Neuronal stem cell (in vitro differentiated cells): ENCODE results near the gene SFXN4.

Experiments used
- DNase-seq: peaks from one replicate; pipeline ENCODE4 v3.0.0-alpha.2; 2013; ENCODE audit warnings: low spot score
- H2AFZ ChIP-seq: one replicate; pipeline ENCODE4 v1.6.1; 2013; ENCODE audit warnings: mild to moderate bottlenecking, low read length, inconsistent platforms
- H2AK5ac ChIP-seq: 2 replicates; pipeline ENCODE4 v1.6.1; 2013; ENCODE audit warnings: low read depth, mild to moderate bottlenecking, inconsistent platforms, low read length, moderate library complexity, mixed read lengths
- H2BK120ac ChIP-seq: 2 replicates; pipeline ENCODE4 v1.6.1; 2013; ENCODE audit warnings: low read depth, mild to moderate bottlenecking, inconsistent platforms, low read length, moderate library complexity, mixed read lengths
- H2BK12ac ChIP-seq: one replicate; pipeline ENCODE4 v1.6.1; 2013; ENCODE audit warnings: low read length, inconsistent platforms
- H2BK15ac ChIP-seq: 2 replicates; pipeline ENCODE4 v1.6.1; 2013; ENCODE audit warnings: mild to moderate bottlenecking, low read length, inconsistent platforms, mixed read lengths
- H2BK5ac ChIP-seq: one replicate; pipeline ENCODE4 v1.6.1; 2013; ENCODE audit warnings: inconsistent platforms, mild to moderate bottlenecking, low read length, moderate library complexity
- H3K14ac ChIP-seq: one replicate; pipeline ENCODE4 v1.6.1; 2013; ENCODE audit warnings: low read length, inconsistent platforms
- H3K18ac ChIP-seq: 2 replicates; pipeline ENCODE4 v1.6.1; 2013; ENCODE audit warnings: low read length, inconsistent platforms
- H3K23ac ChIP-seq: 2 replicates; pipeline ENCODE4 v1.6.1; 2013; ENCODE audit warnings: low read depth, mild to moderate bottlenecking, mixed read lengths, low read length, inconsistent platforms; ENCODE audit not compliant: poor library complexity
- H3K27ac ChIP-seq: replicated peaks from 3 replicates; pipeline ENCODE4 v1.5.1; 2013; ENCODE audit warnings: low read length, inconsistent platforms
- H3K27me3 ChIP-seq, 3 experiments: 2 replicates each; pipeline ENCODE4 v1.6.1; 2013; ENCODE audit warnings: low read length in 3 of 3, mild to moderate bottlenecking in 2 of 3, inconsistent platforms in 1 of 3, low read depth in 1 of 3, mixed read lengths in 1 of 3, moderate library complexity in 1 of 3; ENCODE audit not compliant: control insufficient read depth in 3 of 3, insufficient read depth in 3 of 3
- H3K36me3 ChIP-seq, 2 donors: replicated peaks in 1 of 2; 2 replicates each; pipeline ENCODE4 v1.6.1; 2013; ENCODE audit warnings: low read length in 2 of 2; ENCODE audit not compliant: control insufficient read depth in 2 of 2, insufficient read depth in 2 of 2
- H3K4ac ChIP-seq: 2 replicates; pipeline ENCODE4 v1.6.1; 2013; ENCODE audit warnings: inconsistent platforms, mild to moderate bottlenecking, low read length, moderate library complexity
- H3K4me1 ChIP-seq, 2 donors: 1 replicate in 1 of 2; 2 replicates in 1 of 2; pipeline ENCODE4 v1.6.1; 2013; ENCODE audit warnings: low read length in 2 of 2, low read depth in 1 of 2; ENCODE audit not compliant: control insufficient read depth in 2 of 2, insufficient read depth in 1 of 2
- H3K4me2 ChIP-seq: one replicate; pipeline ENCODE4 v1.6.1; 2013; ENCODE audit warnings: mild to moderate bottlenecking, low read length, inconsistent platforms; ENCODE audit not compliant: insufficient read depth, poor library complexity, severe bottlenecking
- H3K4me3 ChIP-seq, 2 donors: 2 replicates each; pipeline ENCODE4 v1.5.1; 2013; ENCODE audit warnings: low read length in 2 of 2, mild to moderate bottlenecking in 2 of 2, inconsistent platforms in 1 of 2, moderate library complexity in 1 of 2
- H3K79me1 ChIP-seq: one replicate; pipeline ENCODE4 v1.6.1; 2013; ENCODE audit warnings: low read depth, mild to moderate bottlenecking, inconsistent platforms, low read length, moderate library complexity
- H3K9ac ChIP-seq: one replicate; pipeline ENCODE4 v1.6.1; 2013; ENCODE audit warnings: mild to moderate bottlenecking, low read depth, low read length, inconsistent platforms; ENCODE audit not compliant: poor library complexity
- H3K9me3 ChIP-seq, 2 donors: replicated peaks in 1 of 2; 2 replicates each; pipeline versions ENCODE3 to v1.6.1; 2013; ENCODE audit warnings: low read length in 2 of 2, mild to moderate bottlenecking in 2 of 2, inconsistent platforms in 1 of 2, low read depth in 1 of 2, mixed read lengths in 1 of 2, moderate library complexity in 1 of 2; ENCODE audit not compliant: control insufficient read depth in 2 of 2, insufficient read depth in 1 of 2
- H4K8ac ChIP-seq: one replicate; pipeline ENCODE4 v1.6.1; 2013; ENCODE audit warnings: low read depth, mild to moderate bottlenecking, inconsistent platforms, low read length, moderate library complexity
- H4K91ac ChIP-seq: one replicate; pipeline ENCODE4 v1.6.1; 2013; ENCODE audit warnings: low read length, low read depth, mild to moderate bottlenecking, inconsistent platforms; ENCODE audit not compliant: poor library complexity
- WGBS, 2 donors: extraction: QIAGEN DNeasy Blood & Tissue Kit; methylation state at CpG; one replicate each; pipeline ENCODE4 v1.1.7; 2013; ENCODE audit warnings: missing lambda C conversion rate in 2 of 2, mixed read lengths in 1 of 2; ENCODE audit not compliant: insufficient read length in 2 of 2, insufficient replicate concordance in 1 of 2; ENCODE audit errors: extremely low coverage in 2 of 2; 5-methylcytosine and 5-hydroxymethylcytosine counted together

Gene SFXN4

DNA sequence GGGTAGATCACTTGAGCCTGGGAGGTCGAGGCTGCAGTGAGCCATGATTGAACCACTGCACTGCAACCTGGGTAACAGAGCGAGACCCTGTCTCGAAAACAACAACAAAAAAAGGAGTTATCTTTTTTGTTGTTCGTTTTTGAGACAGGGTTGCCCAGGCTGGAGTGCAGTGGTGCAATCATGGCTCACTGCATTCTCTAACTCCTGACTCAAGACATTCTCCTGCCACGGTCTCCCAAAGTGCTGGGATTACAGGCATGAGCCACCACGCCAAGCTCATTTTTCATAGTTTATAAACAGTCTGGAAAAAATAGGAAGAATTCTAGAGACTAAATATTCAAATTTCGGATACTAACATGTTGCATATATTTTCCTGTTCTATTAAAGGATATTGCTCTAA, 29.4 kb downstream of the SFXN4 start:
- H3K4me1 ChIP-seq, result no peaks in the 10 kb centered on the region
- H2BK120ac ChIP-seq, result no peak overlapping the region
- H2AK5ac ChIP-seq, result no peak overlapping the region
- DNase-seq, result no peak
- peaks cover 35 to 75% of the 10 kb centered on the region in 2 donors for H3K36me3 ChIP-seq
- no peak overlapping the region for H3K23ac ChIP-seq
- H2BK15ac ChIP-seq, result no peak overlapping the region
- no CpG with 5 or more reads among the region's 7 CpGs for WGBS, 2 donors
- no peak overlapping the region for H2AFZ ChIP-seq
- no peak overlapping the region for H2BK12ac ChIP-seq
- no peaks in the 10 kb centered on the region for H3K9me3 ChIP-seq
- no peak overlapping the region for H4K91ac ChIP-seq
- no peak overlapping the region for H2BK5ac ChIP-seq
- no peak overlapping the region for H3K4me3 ChIP-seq
- no peak overlapping the region for H3K4me2 ChIP-seq
- no peak overlapping the region for H3K4ac ChIP-seq
- no peaks in the 10 kb centered on the region for H3K27me3 ChIP-seq
- H3K18ac ChIP-seq, result no peak overlapping the region
- no peak overlapping the region for H3K27ac ChIP-seq
- no peak overlapping the region for H3K14ac ChIP-seq
- peaks cover 2% of the 10 kb centered on the region for H3K79me1 ChIP-seq
- H4K8ac ChIP-seq, result no peak overlapping the region
- no peak overlapping the region for H3K9ac ChIP-seq

- Histone ChIP-seq H3K27ac (no peak overlapping the region), H3K23ac (no peak overlapping the region), H2BK120ac (no peak overlapping the region), H3K4me1 (no peaks in the 10 kb centered on the region), H3K79me1 (peaks cover 2% of the 10 kb centered on the region), H3K27me3 (no peaks in the 10 kb centered on the region), H2BK5ac (no peak overlapping the region), H2AFZ (no peak overlapping the region), H3K9ac (no peak overlapping the region), H3K14ac (no peak overlapping the region), H3K36me3 (peaks cover 33 to 77% of the 10 kb centered on the region in 2 donors), H3K4me3 (no peak overlapping the region), H2BK15ac (no peak overlapping the region), H4K8ac (no peak overlapping the region), H2BK12ac (no peak overlapping the region), H4K91ac (no peak overlapping the region), H3K4ac (no peak overlapping the region), H3K9me3 (no peaks in the 10 kb centered on the region), H2AK5ac (no peak overlapping the region), H3K4me2 (no peak overlapping the region), H3K18ac (no peak overlapping the region)
- no peak for DNase-seq
- WGBS, 2 donors, result 100% methylated on average over 1 of the region's 4 CpGs; no CpG with 5 or more reads in 1 of the 2 donors
Observed at GRCh38 chr10:119135513-119135881, 30.0 kb downstream of the SFXN4 start.

DNA sequence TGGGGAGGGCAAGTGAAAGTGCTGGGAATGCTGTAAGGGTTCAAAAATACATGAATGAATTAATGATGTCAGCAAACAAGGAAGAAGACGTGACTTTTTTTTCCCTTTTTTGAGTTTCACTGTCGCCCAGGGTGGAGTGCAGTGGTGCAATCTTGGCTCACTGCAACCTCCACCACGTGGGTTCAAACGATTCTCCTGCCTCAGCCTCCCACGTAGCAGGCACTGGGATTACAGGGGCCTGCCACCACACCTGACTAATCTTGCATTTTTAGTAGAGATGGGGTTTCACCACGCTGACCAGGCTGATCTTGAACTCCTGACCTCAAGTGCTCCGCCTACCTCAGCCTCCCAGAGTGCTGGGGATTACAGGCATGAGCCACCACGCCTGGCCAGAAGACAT, 31.6 kb downstream of the SFXN4 start:
- H3K36me3 ChIP-seq, result peaks cover 40 to 80% of the 10 kb centered on the region in 2 donors
- no peaks in the 10 kb centered on the region for H3K9me3 ChIP-seq
- no peak overlapping the region for H2BK120ac ChIP-seq
- WGBS, 2 donors, result no CpG with 5 or more reads among the region's 8 CpGs
- no peak overlapping the region for H3K14ac ChIP-seq
- H4K8ac ChIP-seq, result no peak overlapping the region
- H3K27ac ChIP-seq, result no peak overlapping the region
- H2BK15ac ChIP-seq, result no peak overlapping the region
- H3K9ac ChIP-seq, result no peak overlapping the region
- H3K27me3 ChIP-seq, result no peaks in the 10 kb centered on the region
- H4K91ac ChIP-seq, result no peak overlapping the region
- H3K23ac ChIP-seq, result no peak overlapping the region
- H3K18ac ChIP-seq, result no peak overlapping the region
- no peaks in the 10 kb centered on the region for H3K4me1 ChIP-seq
- no peak overlapping the region for H2AK5ac ChIP-seq
- H2AFZ ChIP-seq, result no peak overlapping the region
- no peak overlapping the region for H3K4me3 ChIP-seq
- DNase-seq, result no peak
- no peaks in the 10 kb centered on the region for H3K79me1 ChIP-seq
- H2BK5ac ChIP-seq, result no peak overlapping the region
- no peak overlapping the region for H2BK12ac ChIP-seq
- no peak overlapping the region for H3K4ac ChIP-seq
- no peak overlapping the region for H3K4me2 ChIP-seq

DNA sequence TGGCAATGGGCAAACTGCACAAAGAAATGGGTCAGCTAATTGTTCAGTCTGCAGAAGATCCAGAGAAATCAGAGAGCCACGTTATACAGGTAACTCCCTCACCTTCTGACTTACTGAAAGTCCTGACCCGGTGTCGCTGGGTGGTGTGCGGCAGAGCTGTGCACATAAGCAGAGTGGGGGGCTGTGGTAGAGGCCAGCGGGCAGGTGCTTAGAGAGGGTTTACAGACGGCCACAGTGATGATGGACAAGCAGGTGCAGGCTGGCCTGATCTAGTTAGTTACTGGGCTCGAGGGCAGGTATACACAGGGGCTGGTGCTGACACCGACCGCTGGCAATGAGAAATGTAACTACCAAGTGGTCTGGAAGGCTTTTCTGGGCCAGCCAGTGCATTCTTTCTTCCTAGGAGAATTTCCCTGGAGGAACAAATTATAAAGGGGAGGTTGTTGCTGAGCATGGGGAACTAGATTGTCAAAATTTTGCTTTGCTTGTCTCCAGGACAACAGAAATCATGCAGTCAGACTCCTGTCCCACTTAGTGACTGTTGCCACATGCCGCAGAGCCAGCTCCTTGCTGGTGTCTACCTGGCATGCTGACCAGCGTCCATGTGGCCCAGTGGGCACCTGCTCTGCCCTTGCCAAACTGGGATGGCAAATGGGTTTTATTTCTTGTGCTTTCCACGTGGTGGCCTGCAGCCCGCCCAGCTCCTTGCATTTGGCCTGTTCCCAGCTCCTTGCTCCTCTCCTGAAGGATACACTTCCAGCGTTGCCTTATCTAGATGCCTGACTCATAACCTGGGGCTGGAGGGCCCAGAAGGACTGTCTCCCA, 32.8 kb downstream of the SFXN4 start:
- H3K79me1 ChIP-seq, result no peaks in the 10 kb centered on the region
- no peak overlapping the region for H2BK120ac ChIP-seq
- no peak for DNase-seq
- no peak overlapping the region for H4K91ac ChIP-seq
- H3K4me1 ChIP-seq, result no peaks in the 10 kb centered on the region
- H3K14ac ChIP-seq, result no peak overlapping the region
- no peak overlapping the region for H2AK5ac ChIP-seq
- no peak overlapping the region for H2BK5ac ChIP-seq
- no peak overlapping the region for H3K27ac ChIP-seq
- no peak overlapping the region for H2BK15ac ChIP-seq
- H3K23ac ChIP-seq, result no peak overlapping the region
- no peaks in the 10 kb centered on the region for H3K27me3 ChIP-seq
- H3K4me2 ChIP-seq, result no peak overlapping the region
- H4K8ac ChIP-seq, result no peak overlapping the region
- no peaks in the 10 kb centered on the region for H3K9me3 ChIP-seq
- H3K18ac ChIP-seq, result no peak overlapping the region
- WGBS, 2 donors, result no CpG with 5 or more reads among the region's 14 CpGs
- H3K4ac ChIP-seq, result no peak overlapping the region
- H2BK12ac ChIP-seq, result no peak overlapping the region
- peaks cover 39 to 82% of the 10 kb centered on the region in 2 donors for H3K36me3 ChIP-seq
- H2AFZ ChIP-seq, result no peak overlapping the region
- H3K9ac ChIP-seq, result peak overlapping the region; percentile 47
- H3K4me3 ChIP-seq, result no peak overlapping the region
